ENCODE results near the gene CCNY.

CCNY gene

DNA sequence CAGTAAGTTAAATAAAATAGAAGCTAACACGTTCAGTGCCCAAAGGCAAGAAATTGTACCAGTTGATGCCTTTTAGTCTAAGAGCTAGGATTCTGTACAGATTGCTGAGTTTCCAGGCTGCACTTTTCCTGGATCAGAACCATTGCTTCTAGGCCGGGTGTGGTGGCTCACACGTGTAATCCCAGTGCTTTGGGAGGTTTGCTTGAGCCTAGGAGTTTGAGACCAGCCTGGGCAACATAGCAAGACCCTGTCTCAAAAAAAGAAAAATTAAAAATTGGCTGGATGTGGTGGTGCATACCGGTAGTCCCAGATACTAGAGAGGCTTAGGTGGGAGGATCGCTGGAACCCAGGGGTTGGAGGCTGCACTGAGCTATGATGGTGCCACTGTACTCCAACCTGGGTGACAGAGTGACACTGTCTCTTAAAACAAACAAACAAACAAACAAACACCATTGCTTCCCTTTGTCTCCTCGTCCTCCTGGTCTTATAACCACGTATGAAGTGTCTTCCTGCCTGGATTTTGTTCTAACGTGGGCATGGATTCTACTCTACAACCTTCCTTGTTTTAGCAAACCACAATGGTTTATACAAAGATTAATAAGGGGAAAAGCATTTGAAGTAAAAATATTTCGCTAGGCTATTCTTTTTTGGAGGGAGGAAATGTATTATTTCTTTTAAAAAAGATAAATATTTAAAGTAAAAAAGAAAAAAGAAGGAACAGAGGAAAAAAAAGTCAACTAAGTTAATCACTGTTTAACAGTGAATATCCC lies 9.7 kb upstream of the CCNY start:
- H3K36me3 Mint-ChIP-seq = peaks cover 21% of the 10 kb centered on the region
- H3K27me3 Mint-ChIP-seq = no peaks in the 10 kb centered on the region
- peaks cover 6% of the 10 kb centered on the region for H3K9me3 Mint-ChIP-seq
- peaks cover 20% of the 10 kb centered on the region for H3K4me1 Mint-ChIP-seq
- no peak for ATAC-seq
- no peak overlapping the region for H3K27ac Mint-ChIP-seq
- no peak overlapping the region for H3K4me3 Mint-ChIP-seq

DNA sequence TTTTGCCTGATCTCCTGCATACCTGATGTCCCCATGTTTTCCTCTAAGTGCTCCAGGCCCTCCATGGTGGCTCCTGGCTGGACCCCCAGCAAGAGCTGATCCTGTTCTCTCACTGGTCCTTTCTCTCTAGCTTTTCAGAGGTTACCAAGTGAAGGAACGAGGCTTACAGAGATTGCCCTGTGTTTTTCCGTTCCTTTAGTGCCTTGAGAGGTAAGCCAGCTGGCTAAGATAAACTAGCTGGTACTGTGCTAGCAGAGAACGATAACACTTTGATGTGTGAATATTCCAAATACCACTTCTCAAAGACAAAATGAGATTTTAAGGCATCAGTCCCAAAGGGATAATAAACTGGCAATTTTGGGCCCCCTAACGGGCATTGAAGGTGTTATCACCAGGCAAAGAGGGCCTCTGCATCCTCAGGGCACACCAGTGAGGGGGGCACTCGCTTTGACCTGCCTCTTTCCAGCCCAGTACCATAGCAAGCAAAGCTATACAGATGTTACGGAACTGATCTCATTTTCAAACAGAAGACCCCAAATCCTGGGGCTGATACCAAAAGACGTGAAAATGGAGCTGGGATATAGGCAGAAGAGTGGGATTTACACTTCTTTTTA lies 8.4 kb upstream of the CCNY start:
- no peak for ATAC-seq
- peaks cover 9% of the 10 kb centered on the region for H3K36me3 Mint-ChIP-seq
- H3K9me3 Mint-ChIP-seq = peaks cover 3% of the 10 kb centered on the region
- no peak overlapping the region for H3K27ac Mint-ChIP-seq
- no peaks in the 10 kb centered on the region for H3K27me3 Mint-ChIP-seq
- H3K4me3 Mint-ChIP-seq = no peak overlapping the region
- H3K4me1 Mint-ChIP-seq = peaks cover 25% of the 10 kb centered on the region

DNA sequence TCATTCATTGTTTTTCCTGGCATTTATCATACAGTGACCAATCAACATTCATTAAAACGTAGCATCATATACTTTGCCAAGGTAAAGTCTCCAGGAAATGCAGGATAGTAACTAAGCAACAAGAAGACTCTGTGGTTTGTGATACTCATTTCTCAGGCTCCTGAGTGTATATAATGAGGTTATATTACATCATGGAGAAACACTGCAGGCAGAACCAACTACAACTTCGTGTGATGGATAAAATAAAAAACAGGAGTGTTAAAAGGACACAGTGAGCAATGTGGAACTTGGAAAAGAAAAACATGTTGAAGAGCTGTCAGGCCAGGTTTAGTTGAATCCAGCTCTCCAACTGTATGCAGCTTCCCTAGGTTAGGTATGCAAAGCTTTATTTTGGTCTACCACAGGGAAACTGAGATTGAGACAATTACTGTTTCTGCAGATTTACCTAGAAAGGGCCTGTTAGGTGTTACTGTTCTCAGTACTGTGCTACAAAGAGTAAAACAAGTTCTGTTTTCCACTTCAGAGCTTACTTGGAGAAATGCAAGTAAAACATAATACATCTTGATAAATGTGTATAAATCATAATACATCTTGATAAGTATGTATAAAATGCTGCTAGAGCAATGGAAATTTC lies 7.8 kb upstream of the CCNY start:
- peaks cover 1% of the 10 kb centered on the region for H3K9me3 Mint-ChIP-seq
- H3K4me1 Mint-ChIP-seq = peaks cover 32% of the 10 kb centered on the region
- H3K27ac Mint-ChIP-seq = no peak overlapping the region
- no peak overlapping the region for H3K4me3 Mint-ChIP-seq
- H3K36me3 Mint-ChIP-seq = peaks cover 9% of the 10 kb centered on the region
- ATAC-seq = no peak
- no peaks in the 10 kb centered on the region for H3K27me3 Mint-ChIP-seq

DNA sequence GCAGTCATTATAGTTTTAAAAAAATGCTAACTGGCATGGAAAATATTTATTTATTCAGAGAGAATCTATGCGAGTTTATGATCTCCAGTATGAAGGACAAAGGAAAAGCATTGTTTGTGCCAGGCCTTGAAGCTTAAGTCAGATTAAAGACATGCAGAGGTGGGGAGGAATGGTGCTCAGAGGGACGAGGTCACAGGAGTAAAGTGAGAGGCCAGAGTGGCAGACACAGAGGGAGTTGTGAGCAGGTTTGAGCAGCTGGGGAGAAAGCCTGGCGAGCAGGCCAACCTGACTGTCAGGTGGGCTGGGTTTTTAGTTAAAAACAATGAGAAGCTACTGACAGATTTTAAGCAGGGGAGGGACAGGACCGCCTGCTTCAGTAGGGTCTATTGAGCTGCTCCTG lies 6.8 kb upstream of the CCNY start:
- H3K27me3 Mint-ChIP-seq = no peaks in the 10 kb centered on the region
- ATAC-seq = no peak
- H3K36me3 Mint-ChIP-seq = peaks cover 11% of the 10 kb centered on the region
- no peak overlapping the region for H3K4me3 Mint-ChIP-seq
- no peaks in the 10 kb centered on the region for H3K9me3 Mint-ChIP-seq
- no peak overlapping the region for H3K27ac Mint-ChIP-seq
- H3K4me1 Mint-ChIP-seq = peaks cover 42% of the 10 kb centered on the region

DNA sequence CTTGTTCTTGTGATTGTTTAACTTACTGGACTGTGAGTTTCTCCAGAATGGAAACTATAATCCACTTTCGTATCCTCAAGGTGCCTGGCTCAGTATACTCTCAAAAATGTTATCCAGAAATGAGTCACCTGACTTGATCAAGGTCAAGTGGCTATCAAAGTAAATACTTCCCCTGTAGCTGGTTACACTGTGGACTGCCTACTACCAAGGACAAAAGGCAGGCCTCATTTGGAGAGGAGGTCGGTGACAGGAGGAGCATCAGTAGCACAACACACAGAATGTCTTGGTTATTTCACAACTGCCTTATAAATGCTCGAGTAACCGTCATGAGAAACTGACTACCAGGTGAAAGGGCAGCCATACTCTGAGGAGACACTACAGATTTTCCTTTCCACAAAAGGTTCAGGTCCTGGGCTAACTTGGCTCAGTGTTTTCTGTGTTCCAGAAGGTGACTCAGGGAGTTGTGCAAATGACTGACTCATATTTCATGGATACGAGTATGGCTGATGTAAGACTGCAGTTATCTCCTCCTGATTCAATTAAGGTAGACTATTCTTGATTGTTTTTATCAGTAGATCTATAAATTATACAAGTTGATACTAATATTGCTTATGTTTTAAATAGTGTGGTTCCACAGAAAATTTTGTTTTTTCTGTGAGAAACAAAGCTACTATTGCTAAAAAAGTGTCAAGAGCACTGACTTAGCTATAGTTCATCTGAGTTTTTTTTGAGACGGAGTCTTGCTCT lies 4.2 kb upstream of the CCNY start:
- no peak for ATAC-seq
- Mint-ChIP-seq H3K4me3 (no peak overlapping the region), H3K27me3 (no peaks in the 10 kb centered on the region), H3K36me3 (peaks cover 11% of the 10 kb centered on the region), H3K27ac (no peak overlapping the region), H3K9me3 (no peaks in the 10 kb centered on the region), H3K4me1 (peaks cover 54% of the 10 kb centered on the region)

DNA sequence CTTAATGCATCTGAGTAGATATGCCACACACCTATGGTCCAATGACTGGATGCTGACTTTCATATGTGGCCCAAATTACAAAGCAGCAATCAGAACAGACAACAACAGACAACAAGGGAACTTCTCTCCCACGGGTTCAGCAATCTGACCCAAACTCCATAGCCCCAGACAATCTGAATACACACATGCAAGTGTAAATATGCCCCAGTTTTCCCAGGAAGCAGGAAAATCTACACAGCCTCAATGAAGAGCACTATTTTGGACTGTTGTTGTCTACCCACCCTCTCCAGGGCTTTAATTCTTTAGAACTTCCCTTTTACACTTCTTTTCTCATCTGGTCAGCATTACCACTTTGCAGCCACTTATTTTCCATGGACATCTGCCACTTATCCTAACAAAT lies 2.0 kb upstream of the CCNY start:
- H3K27ac Mint-ChIP-seq = no peak overlapping the region
- H3K9me3 Mint-ChIP-seq = no peaks in the 10 kb centered on the region
- H3K4me1 Mint-ChIP-seq = peaks cover 69% of the 10 kb centered on the region

DNA sequence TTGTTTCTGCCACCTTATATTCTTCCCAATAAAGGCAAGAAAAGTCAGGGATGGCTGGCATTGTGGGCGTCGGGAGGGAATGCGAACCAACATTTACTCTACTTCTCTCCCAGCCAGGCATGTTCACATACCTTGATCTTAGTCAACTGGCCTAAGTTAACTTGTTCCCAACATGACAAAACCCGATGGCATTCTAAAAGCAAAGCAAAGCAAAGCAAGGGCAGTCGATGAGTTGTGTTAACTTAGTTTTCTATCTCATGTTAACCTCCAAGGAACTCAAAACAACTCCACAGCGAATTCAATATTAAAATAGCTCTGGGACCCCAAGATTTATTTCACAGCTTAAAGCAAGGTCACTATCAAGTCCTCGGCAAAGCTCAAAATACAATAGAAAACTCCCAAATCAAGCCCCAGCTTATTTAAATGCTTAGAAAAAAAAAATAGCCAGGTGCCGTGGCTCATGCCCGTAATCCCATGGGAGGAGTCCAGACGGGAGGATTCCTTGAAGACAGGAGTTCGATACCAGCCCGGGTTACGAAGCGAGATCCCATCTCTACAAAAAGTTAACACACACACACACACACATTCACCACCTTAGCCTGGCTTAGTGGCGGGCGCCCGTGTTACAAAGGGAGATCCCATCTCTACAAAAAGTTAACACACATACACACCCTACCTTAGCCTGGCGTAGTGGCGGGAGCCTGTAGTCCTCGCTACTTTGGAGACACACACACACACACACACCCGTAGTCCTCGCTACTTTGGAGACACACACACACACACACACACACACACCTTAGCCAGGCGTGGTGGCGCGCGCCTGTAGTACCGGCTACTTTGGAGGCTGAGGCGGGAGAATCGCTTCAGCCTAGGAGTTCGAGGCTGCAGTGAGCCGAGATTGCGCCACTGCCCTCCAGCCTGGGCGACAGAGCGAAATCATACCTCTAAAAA lies 901 bp upstream of the CCNY start:
- Mint-ChIP-seq H3K9me3 (no peaks in the 10 kb centered on the region), H3K36me3 (peaks cover 11% of the 10 kb centered on the region), H3K4me3 (peak overlapping the region; percentile 94), H3K27ac (peak overlapping the region; percentile 89), H3K4me1 (peaks cover 75% of the 10 kb centered on the region), H3K27me3 (no peaks in the 10 kb centered on the region)
- peak; percentile 18 for ATAC-seq

More for the DNA sequence above, 2.0 kb upstream of the CCNY start:
- H3K4me3 Mint-ChIP-seq = peak overlapping the region; percentile 36
- no peak for ATAC-seq
- H3K27me3 Mint-ChIP-seq = no peaks in the 10 kb centered on the region
- peaks cover 11% of the 10 kb centered on the region for H3K36me3 Mint-ChIP-seq

DNA sequence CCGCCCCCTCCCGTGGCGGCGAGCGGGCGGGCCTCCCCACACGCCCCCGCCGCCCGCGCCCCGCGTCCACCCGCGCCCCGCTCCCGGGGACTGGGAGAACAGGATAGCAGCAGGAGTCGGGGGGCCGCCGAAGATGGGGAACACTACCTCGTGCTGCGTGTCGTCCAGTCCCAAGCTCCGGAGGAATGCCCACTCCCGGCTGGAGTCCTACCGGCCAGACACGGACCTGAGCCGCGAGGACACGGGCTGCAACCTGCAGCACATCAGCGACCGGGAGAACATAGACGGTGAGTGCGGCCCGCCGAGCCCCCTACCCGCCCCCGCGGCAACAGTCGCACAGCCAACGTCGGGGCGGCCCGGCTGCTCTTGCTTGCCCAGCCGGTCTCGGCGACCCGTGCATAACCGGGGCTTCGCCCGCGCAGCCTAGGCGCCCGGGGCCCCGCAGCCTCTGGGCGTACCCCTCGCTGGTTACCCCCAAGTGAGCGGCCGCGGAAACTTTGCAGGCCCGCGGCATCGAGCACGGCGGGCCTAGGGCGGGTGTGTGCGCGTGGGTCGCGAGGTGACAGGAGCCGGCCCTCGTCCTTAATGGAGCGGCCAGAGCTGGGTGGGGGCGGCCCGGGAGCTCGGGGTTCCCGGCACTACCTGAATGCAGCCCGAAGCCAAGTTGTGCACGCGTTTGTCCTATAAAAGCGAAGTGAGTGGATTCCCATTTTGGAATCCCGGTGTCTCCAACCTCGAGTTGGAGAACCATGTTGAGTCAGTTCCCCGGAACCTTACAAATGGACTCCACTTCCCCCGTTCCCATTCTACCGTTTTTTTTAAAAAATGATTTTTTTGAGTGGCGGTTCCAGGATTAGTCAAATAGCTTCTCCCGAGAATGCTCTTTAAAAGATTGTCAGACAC lies 863 bp downstream of the CCNY start:
- Mint-ChIP-seq H3K27me3 (no peaks in the 10 kb centered on the region), H3K4me3 (peak overlapping the region; percentile 82), H3K9me3 (no peaks in the 10 kb centered on the region), H3K36me3 (peaks cover 11% of the 10 kb centered on the region), H3K4me1 (peaks cover 80% of the 10 kb centered on the region), H3K27ac (peak overlapping the region; percentile 70)
- peak; percentile 37 for ATAC-seq

DNA sequence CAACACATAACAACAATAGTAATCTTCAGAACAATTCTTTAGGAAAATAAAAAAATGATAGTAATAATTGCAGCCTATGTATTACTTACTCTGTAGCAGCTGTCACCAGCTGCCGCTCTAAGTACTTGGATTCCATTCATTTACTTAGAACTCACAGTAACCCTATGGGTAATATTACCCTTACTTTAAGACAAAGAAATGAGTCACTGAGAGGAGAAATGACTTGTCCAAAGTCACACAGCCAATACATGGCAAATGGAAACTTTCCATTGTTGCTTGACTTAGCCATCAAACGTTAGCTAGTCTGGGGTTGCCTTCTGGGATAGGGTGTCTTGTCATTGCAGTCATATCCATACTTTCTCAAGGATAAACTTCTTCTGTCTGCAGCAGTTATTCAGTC lies 3.6 kb downstream of the CCNY start:
- no peaks in the 10 kb centered on the region for H3K27me3 Mint-ChIP-seq
- no peaks in the 10 kb centered on the region for H3K36me3 Mint-ChIP-seq
- H3K9me3 Mint-ChIP-seq = no peaks in the 10 kb centered on the region
- peak overlapping the region; percentile 24 for H3K27ac Mint-ChIP-seq
- peaks cover 68% of the 10 kb centered on the region for H3K4me1 Mint-ChIP-seq
- ATAC-seq = peak; percentile 49
- no peak overlapping the region for H3K4me3 Mint-ChIP-seq

DNA sequence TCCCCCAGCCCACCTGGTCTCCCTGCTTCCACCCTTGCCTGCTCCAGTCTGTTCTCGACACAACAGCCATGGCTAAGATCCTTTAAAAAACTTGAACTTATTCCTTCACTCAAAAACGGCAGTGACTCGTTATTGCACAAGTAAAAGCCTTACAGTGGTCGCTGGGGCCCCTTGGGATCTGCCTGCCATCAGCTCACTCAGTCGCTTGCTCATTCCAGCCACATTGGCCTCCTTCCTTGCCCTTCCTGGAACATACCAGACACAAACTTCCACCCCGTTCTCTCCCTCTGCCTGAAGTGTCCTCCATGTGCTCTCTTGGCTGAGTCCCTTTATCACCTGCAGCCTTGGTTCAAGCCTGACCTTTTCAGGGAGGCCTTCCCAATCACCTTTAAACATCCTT lies 4.7 kb downstream of the CCNY start:
- Mint-ChIP-seq H3K27ac (peak overlapping the region; percentile 83), H3K4me1 (peaks cover 67% of the 10 kb centered on the region)

DNA sequence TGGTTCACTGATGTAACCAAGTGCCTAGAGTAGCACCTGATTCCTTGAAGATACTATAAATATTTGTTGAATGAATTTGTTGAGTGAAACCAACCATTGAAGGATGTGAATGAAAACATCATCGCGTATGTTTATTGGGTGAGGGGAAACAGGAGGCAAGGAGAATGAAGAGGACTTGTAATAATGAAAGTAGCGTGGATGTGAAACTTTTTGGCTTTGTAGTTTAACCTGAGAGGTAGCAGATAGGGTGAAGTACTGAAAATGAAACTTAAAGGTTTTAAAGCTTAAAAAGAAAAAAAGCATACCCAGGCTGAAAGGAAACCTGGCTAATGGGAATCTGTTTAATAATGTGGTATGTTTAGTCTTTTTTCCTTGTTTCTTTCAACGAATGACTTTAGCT lies 5.2 kb downstream of the CCNY start:
- H3K36me3 Mint-ChIP-seq = no peaks in the 10 kb centered on the region
- H3K4me3 Mint-ChIP-seq = peak overlapping the region; percentile 27
- ATAC-seq = peak; percentile 80
- H3K4me1 Mint-ChIP-seq = peaks cover 71% of the 10 kb centered on the region
- no peaks in the 10 kb centered on the region for H3K27me3 Mint-ChIP-seq
- no peaks in the 10 kb centered on the region for H3K9me3 Mint-ChIP-seq
- peak overlapping the region; percentile 83 for H3K27ac Mint-ChIP-seq

More for the DNA sequence above, 4.7 kb downstream of the CCNY start:
- Mint-ChIP-seq H3K27me3 (no peaks in the 10 kb centered on the region), H3K9me3 (no peaks in the 10 kb centered on the region), H3K4me3 (peak overlapping the region; percentile 20), H3K36me3 (no peaks in the 10 kb centered on the region)
- ATAC-seq = no peak

DNA sequence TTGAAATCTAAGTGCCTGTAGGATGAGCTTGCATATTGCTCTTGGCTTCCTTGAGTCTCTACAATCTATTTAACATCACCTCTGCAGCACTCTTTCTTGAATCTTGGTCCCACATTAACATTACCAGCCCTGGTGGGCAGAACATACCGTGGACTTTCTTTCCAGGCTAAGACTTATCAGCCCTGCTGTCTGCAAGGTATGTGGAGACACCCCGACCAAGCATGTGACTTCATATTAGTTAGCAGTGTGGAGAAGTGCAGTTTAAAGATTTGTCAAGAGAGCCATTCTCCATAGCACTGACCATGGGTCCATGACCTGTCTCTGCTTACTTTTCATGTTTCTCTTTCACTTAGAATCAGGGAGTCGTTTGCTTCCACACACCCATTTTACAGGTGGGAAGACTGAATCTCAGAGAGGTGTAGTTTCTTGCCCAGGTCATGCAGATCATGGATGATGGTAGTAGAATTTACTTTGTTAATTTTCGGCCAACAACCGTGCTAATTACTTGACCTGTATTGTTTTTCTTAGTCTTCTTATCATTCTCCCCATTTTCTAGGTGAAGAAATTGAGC lies 6.0 kb downstream of the CCNY start:
- no peak for ATAC-seq
- Mint-ChIP-seq H3K4me1 (peaks cover 76% of the 10 kb centered on the region), H3K36me3 (no peaks in the 10 kb centered on the region), H3K9me3 (no peaks in the 10 kb centered on the region), H3K27me3 (no peaks in the 10 kb centered on the region), H3K4me3 (no peak overlapping the region), H3K27ac (peak overlapping the region; percentile 83)

DNA sequence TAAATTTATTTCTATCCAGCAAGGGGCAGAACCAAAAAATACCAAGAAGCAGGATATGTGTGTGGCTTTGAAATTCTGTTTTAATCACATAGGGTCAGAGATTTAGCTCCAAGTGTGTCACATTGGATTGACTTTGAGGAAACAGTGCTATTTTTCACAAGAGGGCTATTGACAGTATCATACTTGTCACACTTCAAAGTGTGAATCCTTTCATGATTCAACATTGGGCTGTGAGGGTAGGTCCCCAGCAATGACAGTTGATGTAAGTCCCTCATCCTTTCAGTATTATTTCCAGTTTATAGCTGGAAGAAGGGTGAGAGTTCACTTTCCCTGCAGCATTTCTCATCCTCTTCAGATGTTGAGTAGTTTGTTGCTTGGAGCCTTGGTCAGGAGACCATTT lies 7.4 kb downstream of the CCNY start:
- no peaks in the 10 kb centered on the region for H3K27me3 Mint-ChIP-seq
- peaks cover 76% of the 10 kb centered on the region for H3K4me1 Mint-ChIP-seq
- H3K4me3 Mint-ChIP-seq = no peak overlapping the region
- peaks cover 4% of the 10 kb centered on the region for H3K36me3 Mint-ChIP-seq
- H3K27ac Mint-ChIP-seq = no peak overlapping the region
- ATAC-seq = no peak
- no peaks in the 10 kb centered on the region for H3K9me3 Mint-ChIP-seq
